Esophagus muscularis mucosa (tissue), 4 donors: ENCODE data around the gene CMPK1. TPM values are rescaled to one million over a fixed set of nuclear protein-coding genes. Genes with fewer than 3 reads are reported as not detected.
"Not testable (repeated sequence)": the region's sequence is repeated elsewhere in the genome, so short reads cannot be mapped to it uniquely, and the experiment has no call there.

Experiments used
- DNase-seq: peaks from one replicate; pipeline ENCODE4 v3.0.0-alpha.2; 2017; ENCODE audit errors: extremely low spot score
- H3K27ac ChIP-seq, 4 donors: fragments of 200-600 bp; sonication (generic); replicated peaks in 1 of 4; 1 replicate in 3 of 4; 2 replicates in 1 of 4; pipeline ENCODE4 v1.5.1; 2016 to 2019; ENCODE audit warnings: mild to moderate bottlenecking in 1 of 4
- H3K27me3 ChIP-seq, 4 donors: fragments of 200-600 bp; sonication (generic); one replicate each; pipeline versions ENCODE4 v1.5.1 to v1.6.0; 2016 to 2019
- H3K36me3 ChIP-seq, 4 donors: fragments of 200-600 bp; sonication (generic); one replicate each; pipeline ENCODE4 v1.5.1; 2016 to 2019
- H3K4me1 ChIP-seq, 4 donors: fragments of 200-600 bp; sonication (generic); one replicate each; pipeline ENCODE4 v1.5.1; 2016 to 2019
- H3K4me3 ChIP-seq, 4 donors: fragments of 200-600 bp; sonication (generic); 1 replicate in 2 of 4; 2 replicates in 2 of 4; pipeline ENCODE4 v1.5.1; 2016 to 2019; ENCODE audit warnings: mild to moderate bottlenecking in 4 of 4, moderate library complexity in 1 of 4
- H3K9me3 ChIP-seq, 4 donors: fragments of 200-600 bp; sonication (generic); 1 replicate in 3 of 4; 2 replicates in 1 of 4; pipeline ENCODE4 v1.5.1; 2016 to 2019
- EP300 ChIP-seq: sonication (generic); formaldehyde crosslinking; IDR thresholded peaks from one replicate; pipeline ENCODE4 v1.6.1; 2017; ENCODE audit warnings: antibody characterized with exemption
- POLR2A ChIP-seq: fragments of 450-650 bp; IDR thresholded peaks from one replicate; pipeline ENCODE4 v1.6.1; 2017; ENCODE audit warnings: antibody characterized with exemption, moderate library complexity, mild to moderate bottlenecking, low read depth
- POLR2AphosphoS5 ChIP-seq, 2 donors: sonication (generic); formaldehyde crosslinking; IDR thresholded peaks; one replicate each; pipeline ENCODE4 v1.6.1; 2017; ENCODE audit warnings: antibody characterized with exemption in 2 of 2
- WGBS: methylation state at CpG from one replicate; pipeline ENCODE4 v1.1.5; 2018; 5-methylcytosine and 5-hydroxymethylcytosine counted together
- intact Hi-C: fragments of 100-400 bp; cut with DNase I; formaldehyde crosslinking; loops from one replicate; pipeline ENCODE4 v1.15.1; 2023
- total RNA-seq, 4 donors: library from RNA; depleted of rRNA; stranded (reverse); fragments of >200 nt; gene quantifications; one replicate each; pipeline versions ENCODE4 v1.1.0 to v1.2.1, GENCODE V29; 2016
- TF ChIP-seq, protein P1 (sequence below), 3 experiments: fragments of 200-600 bp in 2 of 3; fragments of 450-650 bp in 1 of 3; sonication (generic) in 2 of 3; IDR thresholded peaks; one replicate each; pipeline ENCODE4 v1.5.1; 2017 to 2019; ENCODE audit warnings: antibody characterized with exemption in 3 of 3, mild to moderate bottlenecking in 2 of 3, moderate library complexity in 1 of 3

Gene CMPK1
- total RNA-seq, 4 donors from 2014 or later: 94.6 to 167 (median 121) TPM

- Histone ChIP-seq H3K4me3 (no peak overlapping the region), H3K27me3 (no peaks in the 10 kb centered on the region), H3K27ac (no peak overlapping the region), H3K36me3 (peaks cover 0 to 7% (median 1%) of the 10 kb centered on the region in 4 donors), H3K9me3 (no peaks in the 10 kb centered on the region), H3K4me1 (peaks cover 0 to 7% (median 1%) of the 10 kb centered on the region in 4 donors)
- 96% methylated on average over 2 of the region's 2 CpGs for WGBS
- intact Hi-C loops: no loop called here
- TF ChIP-seq POLR2AphosphoS5 (IDR thresholded peaks at IDR 0.05) (no peak), EP300 (no peak), POLR2A (no peak)
- TF ChIP-seq, protein P1, sequence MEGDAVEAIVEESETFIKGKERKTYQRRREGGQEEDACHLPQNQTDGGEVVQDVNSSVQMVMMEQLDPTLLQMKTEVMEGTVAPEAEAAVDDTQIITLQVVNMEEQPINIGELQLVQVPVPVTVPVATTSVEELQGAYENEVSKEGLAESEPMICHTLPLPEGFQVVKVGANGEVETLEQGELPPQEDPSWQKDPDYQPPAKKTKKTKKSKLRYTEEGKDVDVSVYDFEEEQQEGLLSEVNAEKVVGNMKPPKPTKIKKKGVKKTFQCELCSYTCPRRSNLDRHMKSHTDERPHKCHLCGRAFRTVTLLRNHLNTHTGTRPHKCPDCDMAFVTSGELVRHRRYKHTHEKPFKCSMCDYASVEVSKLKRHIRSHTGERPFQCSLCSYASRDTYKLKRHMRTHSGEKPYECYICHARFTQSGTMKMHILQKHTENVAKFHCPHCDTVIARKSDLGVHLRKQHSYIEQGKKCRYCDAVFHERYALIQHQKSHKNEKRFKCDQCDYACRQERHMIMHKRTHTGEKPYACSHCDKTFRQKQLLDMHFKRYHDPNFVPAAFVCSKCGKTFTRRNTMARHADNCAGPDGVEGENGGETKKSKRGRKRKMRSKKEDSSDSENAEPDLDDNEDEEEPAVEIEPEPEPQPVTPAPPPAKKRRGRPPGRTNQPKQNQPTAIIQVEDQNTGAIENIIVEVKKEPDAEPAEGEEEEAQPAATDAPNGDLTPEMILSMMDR (IDR thresholded peaks at IDR 0.05): no peak
- DNase-seq: no peak
Observed at GRCh38 chr1:47302472-47302871, 31.1 kb upstream of the CMPK1 start.

- 87% methylated on average over 4 of the region's 4 CpGs for WGBS
- H3K27me3 ChIP-seq: no peaks in the 10 kb centered on the region
- TF ChIP-seq POLR2AphosphoS5 (IDR thresholded peaks at IDR 0.05) (no peak), EP300 (no peak), POLR2A (no peak)
- TF ChIP-seq, protein P1 (IDR thresholded peaks at IDR 0.05): no peak
Observed at GRCh38 chr1:47309427-47309826, 24.2 kb upstream of the CMPK1 start.

DNA sequence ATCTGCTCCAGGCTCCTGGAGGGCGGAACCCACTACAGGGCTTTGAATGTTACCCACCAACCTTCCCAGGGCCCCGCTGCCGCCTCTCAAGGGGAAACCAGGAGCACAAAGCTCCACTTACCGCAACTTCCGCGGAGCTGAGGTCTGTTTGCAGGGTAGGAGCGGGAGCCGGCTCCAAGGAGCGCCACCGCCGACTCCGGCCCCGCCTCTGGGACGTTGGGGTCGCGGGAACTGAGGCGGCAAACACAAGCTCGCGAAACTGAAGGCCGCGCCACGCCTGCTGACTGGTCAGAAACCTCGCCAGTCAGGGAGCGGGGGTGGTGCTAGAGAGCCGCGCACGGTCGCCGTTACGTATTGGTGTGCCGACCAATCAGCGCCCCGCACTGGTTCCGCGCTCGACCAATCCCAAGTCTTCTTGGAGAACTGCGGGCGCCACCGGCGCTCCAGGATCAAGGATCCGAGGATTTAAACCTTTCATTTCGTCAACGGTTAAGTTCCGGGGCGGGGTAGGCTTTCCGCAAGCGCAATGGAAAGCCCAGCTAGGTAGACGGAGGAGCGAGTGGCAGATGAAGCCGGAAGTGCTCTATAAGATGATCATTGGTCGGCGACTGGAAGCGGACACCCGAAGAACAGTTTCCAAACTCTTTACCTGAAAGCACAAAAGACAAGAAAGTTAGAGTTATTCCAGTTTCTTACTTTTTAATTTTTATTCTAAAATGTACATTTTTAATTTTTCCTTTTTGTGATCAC, 19.5 kb upstream of the CMPK1 start, which contains the start of gene STIL:
STIL (minus strand) TSS at position 233 of the 750 bp plus-strand sequence. CDS start 3,828 bp downstream, outside the sequence.
- peak; percentile 100 for DNase-seq
- intact Hi-C loops: no loop called here
- peak within 1 kb of the TSS; percentile 56 to 74 (median 60) for H3K4me3 ChIP-seq
- TF ChIP-seq EP300 (no peak), POLR2AphosphoS5 (IDR thresholded peaks at IDR 0.05) (peak; percentile 83 to 90)
- TF ChIP-seq, protein P1 (IDR thresholded peaks at IDR 0.05): peak in 1 of 3 experiments; percentile 9
- no peaks in the 10 kb centered on the region for H3K36me3 ChIP-seq
- peaks cover 7 to 12% (median 10%) of the 10 kb centered on the region in 4 donors for H3K4me1 ChIP-seq
- no peaks in the 10 kb centered on the region for H3K9me3 ChIP-seq
- peak within 1 kb of the TSS; percentile 64 to 84 (median 82) for H3K27ac ChIP-seq
- 0% methylated on average over 21 of the region's 54 CpGs for WGBS
- no peaks in the 10 kb centered on the region for H3K27me3 ChIP-seq

More at GRCh38 chr1:47309427-47309826, 24.2 kb upstream of the CMPK1 start:
- no peak overlapping the region for H3K4me3 ChIP-seq
- intact Hi-C loops: no loop called here
- H3K27ac ChIP-seq: no peak overlapping the region
- peaks cover 7 to 12% (median 8%) of the 10 kb centered on the region in 4 donors for H3K4me1 ChIP-seq
- no peaks in the 10 kb centered on the region for H3K9me3 ChIP-seq
- H3K36me3 ChIP-seq: peaks cover 0 to 3% (median 0%) of the 10 kb centered on the region in 4 donors
- DNase-seq: no peak

- Histone ChIP-seq H3K27ac (no peak overlapping the region), H3K36me3 (no peaks in the 10 kb centered on the region), H3K4me3 (no peak overlapping the region), H3K9me3 (no peaks in the 10 kb centered on the region), H3K4me1 (peaks cover 7 to 10% (median 10%) of the 10 kb centered on the region in 4 donors), H3K27me3 (no peaks in the 10 kb centered on the region)
- no peak for DNase-seq
- TF ChIP-seq POLR2AphosphoS5 (IDR thresholded peaks at IDR 0.05) (no peak), EP300 (no peak), POLR2A (no peak)
- TF ChIP-seq, protein P1 (IDR thresholded peaks at IDR 0.05): no peak
- intact Hi-C loops: loop anchor here (2.0 kb wide), 1 partner anchor 15 kb away; the partner anchor contains the start of gene CMPK1
- WGBS: 58% methylated on average over 1 of the region's 1 CpG
Observed at GRCh38 chr1:47317841-47318240, 15.7 kb upstream of the CMPK1 start.

DNA sequence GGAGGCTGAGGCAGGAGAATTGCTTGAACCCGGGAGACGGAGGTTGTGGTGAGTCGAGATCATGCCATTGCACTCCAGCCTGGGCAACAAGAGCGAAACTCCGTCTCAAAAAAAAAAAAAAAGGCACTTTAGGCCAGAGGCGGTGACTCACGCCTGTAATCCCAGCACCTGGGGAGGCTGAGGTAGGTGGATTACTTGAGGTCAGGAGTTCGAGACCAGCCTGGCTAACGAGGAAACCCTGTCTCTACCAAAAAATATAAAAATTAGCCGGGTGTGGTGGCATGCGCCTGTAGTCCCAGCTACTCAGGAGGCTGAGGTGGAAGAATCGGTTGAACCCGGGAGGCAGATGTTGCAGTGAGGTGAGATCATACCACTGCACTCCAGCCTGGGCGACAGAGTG, 13.6 kb upstream of the CMPK1 start:
- 95% methylated on average over 14 of the region's 14 CpGs for WGBS
- H3K4me3 ChIP-seq, DNase-seq, intact Hi-C loops, H3K27me3 ChIP-seq, H3K9me3 ChIP-seq, H3K27ac ChIP-seq, H3K36me3 ChIP-seq, H3K4me1 ChIP-seq: not testable (repeated sequence)
